ENCODE results near the gene SBNO2.

SBNO2 gene

DNA sequence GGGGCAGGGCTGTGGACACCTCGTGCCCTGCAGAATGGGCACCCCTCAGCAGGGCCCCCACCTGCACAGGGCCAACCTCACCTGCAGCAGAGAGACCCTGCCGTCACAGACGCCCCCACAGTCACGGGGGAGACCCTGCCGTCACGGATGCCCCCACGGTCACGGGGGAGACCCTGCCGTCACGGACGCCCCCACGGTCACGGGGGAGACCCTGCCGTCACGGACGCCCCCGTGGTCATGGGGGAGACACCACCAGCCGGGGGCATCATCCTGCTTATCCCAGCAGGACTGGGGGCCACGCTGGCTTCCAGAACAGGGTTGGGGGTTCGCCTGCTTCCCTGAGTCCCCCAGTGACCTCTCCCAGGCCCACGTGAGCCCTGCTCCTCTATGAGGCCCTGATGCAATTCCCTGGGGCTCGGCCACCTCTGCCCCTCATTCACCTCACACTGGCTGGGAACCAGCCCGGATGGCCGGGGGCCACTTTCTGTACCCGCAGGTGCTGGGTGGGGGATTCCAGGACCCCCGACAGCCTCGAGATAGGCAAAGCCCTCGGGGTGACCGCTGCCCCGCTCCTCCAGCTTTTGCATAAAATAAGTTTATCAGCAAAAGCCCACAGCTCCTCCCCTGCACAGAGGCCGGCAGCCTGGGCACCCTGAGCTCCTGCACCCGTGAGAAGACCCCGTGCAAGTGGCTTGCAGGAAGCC is 23.6 kb downstream of the SBNO2 start:
- Mint-ChIP-seq H3K4me3 (no peak overlapping the region), H3K36me3 (ENCODE audit: low read depth) (peaks cover 8% of the 10 kb centered on the region), H3K27me3 (ENCODE audit: low read depth) (no peaks in the 10 kb centered on the region), H3K27ac (no peak overlapping the region), H3K9me3 (no peaks in the 10 kb centered on the region), H3K4me1 (peaks cover 5% of the 10 kb centered on the region)
- TF ChIP-seq, protein P1, sequence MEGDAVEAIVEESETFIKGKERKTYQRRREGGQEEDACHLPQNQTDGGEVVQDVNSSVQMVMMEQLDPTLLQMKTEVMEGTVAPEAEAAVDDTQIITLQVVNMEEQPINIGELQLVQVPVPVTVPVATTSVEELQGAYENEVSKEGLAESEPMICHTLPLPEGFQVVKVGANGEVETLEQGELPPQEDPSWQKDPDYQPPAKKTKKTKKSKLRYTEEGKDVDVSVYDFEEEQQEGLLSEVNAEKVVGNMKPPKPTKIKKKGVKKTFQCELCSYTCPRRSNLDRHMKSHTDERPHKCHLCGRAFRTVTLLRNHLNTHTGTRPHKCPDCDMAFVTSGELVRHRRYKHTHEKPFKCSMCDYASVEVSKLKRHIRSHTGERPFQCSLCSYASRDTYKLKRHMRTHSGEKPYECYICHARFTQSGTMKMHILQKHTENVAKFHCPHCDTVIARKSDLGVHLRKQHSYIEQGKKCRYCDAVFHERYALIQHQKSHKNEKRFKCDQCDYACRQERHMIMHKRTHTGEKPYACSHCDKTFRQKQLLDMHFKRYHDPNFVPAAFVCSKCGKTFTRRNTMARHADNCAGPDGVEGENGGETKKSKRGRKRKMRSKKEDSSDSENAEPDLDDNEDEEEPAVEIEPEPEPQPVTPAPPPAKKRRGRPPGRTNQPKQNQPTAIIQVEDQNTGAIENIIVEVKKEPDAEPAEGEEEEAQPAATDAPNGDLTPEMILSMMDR (IDR thresholded peaks at IDR 0.05; ENCODE audit: unreplicated experiment in 3 of 3), result no peak

DNA sequence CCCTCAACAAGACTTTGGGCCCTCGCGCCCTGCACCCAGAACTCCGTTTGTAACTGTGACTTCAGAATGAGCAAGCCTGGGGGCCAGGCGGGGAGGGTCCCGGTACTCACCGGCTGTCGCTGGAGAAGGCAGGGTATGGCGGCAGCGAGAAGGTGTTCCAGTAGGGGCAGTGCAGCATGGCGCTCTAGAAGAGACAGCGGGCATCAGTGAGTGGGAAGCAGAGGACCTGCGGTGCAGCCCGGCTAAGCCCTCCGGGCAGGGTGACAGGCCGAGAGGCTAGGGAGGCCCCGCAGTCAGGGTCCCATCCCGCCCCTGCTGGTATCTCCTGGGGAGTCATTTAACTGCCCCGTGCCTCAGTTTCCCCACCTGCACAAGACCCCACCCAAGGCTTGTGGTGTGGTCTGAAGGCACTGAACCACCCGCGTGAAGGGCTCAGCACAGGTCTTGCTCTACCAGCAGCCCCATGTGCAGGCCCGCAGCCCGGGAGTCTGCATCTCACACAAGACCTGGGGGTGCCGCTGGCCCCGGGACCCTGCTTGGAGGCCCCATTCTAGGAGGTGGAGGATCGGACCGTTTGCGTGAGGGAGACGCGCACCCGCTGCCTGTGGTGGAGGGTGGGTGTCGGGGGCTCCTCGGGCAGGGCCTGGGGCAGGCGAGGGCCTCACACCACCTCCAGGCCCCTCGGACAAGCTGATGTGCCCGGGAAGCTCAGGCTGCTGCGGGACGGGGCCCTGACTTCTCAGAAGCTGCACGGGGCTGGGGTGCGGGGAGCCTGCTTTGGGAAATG is 24.6 kb downstream of the SBNO2 start:
- Mint-ChIP-seq H3K27me3 (ENCODE audit: low read depth) (no peaks in the 10 kb centered on the region), H3K4me1 (peaks cover 5% of the 10 kb centered on the region), H3K36me3 (ENCODE audit: low read depth) (peaks cover 14% of the 10 kb centered on the region), H3K27ac (no peak overlapping the region), H3K9me3 (no peaks in the 10 kb centered on the region), H3K4me3 (no peak overlapping the region)
- TF ChIP-seq, protein P1 (IDR thresholded peaks at IDR 0.05; ENCODE audit: unreplicated experiment in 3 of 3), result no peak

DNA sequence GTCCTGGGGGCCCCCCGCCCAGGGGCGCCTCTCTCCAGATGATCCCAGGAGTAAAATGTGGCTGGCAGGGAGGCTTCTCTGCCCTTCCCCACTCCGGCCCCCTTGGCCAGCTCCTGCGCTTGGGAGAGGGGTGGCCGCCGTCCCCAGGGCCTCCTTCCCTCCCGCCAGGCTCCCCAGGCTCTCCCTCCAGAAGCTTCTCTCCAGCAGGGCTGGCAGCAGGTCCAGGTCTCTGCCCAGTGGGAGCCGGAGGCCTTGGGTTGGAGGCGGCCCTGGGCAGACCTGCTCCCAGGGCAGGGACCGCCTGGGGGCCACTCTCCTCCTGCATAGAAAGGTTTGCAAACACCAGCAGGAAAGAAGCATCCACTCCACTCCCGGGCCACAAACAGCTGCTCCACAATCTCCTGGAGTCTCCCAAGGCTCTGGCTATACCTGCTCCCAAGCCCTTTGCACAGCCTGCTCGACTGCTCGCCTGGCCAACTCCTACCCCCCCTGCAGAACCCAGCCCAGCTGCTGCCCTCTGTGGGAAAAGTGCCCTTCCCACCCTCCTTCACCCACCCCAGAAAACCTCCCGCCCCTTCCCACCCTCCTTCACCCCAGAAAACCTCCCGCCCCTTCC is 26.0 kb downstream of the SBNO2 start:
- Mint-ChIP-seq H3K27ac (no peak overlapping the region), H3K4me1 (peaks cover 5% of the 10 kb centered on the region), H3K4me3 (no peak overlapping the region), H3K9me3 (peaks cover 3% of the 10 kb centered on the region), H3K36me3 (ENCODE audit: low read depth) (peaks cover 25% of the 10 kb centered on the region), H3K27me3 (ENCODE audit: low read depth) (no peaks in the 10 kb centered on the region)
- TF ChIP-seq, protein P1 (IDR thresholded peaks at IDR 0.05; ENCODE audit: unreplicated experiment in 3 of 3), result no peak

DNA sequence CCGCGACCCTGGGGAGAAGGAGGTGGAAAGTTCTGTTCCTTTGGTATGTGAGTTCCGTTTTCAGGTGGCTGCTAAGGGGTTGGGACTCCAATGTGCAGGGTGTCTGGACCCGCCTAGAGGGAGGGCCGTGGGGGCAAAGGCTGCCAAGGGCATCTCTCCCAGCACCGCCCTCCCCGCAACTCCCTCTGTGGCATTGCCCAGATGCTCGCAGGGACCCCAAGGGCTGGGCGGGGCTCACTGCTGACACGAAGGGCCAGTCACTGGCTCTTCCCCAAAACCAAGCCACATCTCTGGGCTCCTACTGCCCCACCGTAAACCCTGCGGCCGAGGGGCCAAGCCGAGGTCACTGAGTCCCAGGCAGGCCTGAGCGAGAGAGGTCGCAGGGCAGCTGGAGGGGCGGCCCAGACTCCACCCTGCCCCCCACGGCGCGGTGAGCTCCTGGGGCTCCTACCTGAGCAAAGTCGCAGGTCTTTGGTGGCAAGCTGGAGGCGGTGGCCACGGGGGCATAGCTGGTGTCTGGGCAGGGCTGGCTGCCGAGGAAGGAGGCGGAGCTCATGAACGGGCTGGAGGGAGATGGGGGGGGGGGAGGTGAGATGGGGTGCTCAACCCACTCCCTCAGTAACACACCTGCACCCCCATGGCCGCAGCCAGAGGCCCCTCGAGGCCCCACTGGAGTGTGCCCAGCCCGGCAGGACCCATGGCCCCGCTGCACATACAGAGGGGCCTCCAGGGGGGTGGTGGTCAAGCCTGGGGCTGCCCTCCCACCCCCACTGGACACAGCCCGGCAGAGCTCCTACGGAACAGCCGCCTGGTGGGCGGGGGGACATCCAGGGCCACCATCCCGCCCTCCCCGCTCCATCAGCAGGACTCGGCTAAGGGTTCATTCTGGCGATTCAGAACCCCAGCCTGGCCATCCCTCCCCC is 26.9 kb downstream of the SBNO2 start:
- Mint-ChIP-seq H3K4me1 (peaks cover 2% of the 10 kb centered on the region), H3K4me3 (no peak overlapping the region), H3K9me3 (peaks cover 3% of the 10 kb centered on the region), H3K27ac (no peak overlapping the region), H3K27me3 (ENCODE audit: low read depth) (no peaks in the 10 kb centered on the region), H3K36me3 (ENCODE audit: low read depth) (peaks cover 28% of the 10 kb centered on the region)
- TF ChIP-seq, protein P1 (IDR thresholded peaks at IDR 0.05; ENCODE audit: unreplicated experiment in 3 of 3), result no peak

DNA sequence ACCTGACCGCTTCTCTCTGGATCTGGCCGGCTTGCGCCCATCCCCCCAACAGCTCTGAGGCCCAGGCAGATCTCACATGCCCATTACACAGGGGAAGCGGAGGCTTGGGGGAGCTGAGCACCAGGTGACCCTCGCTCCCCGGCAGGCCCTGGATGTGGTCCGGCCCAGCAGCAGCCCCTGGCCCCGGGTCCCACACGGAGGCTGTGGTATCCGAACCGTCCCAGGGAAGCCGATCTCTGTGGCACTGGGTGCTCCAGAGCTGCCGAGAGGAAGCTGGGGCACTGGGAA is 27.7 kb downstream of the SBNO2 start:
- peaks cover 3% of the 10 kb centered on the region for H3K9me3 Mint-ChIP-seq
- peaks cover 31% of the 10 kb centered on the region for H3K36me3 Mint-ChIP-seq (ENCODE audit: low read depth)
- no peaks in the 10 kb centered on the region for H3K27me3 Mint-ChIP-seq (ENCODE audit: low read depth)
- peak overlapping the region in 1 of 3 experiments; percentile 85 for H3K27ac Mint-ChIP-seq
- H3K4me1 Mint-ChIP-seq, result no peaks in the 10 kb centered on the region
- H3K4me3 Mint-ChIP-seq, result no peak overlapping the region
- TF ChIP-seq, protein P1 (IDR thresholded peaks at IDR 0.05; ENCODE audit: unreplicated experiment in 3 of 3), result no peak
